KMS-11 (cell line): ENCODE measurements around the gene C2orf68.

Experiments used
- H2AFZ ChIP-seq: fragments of 200-600 bp; sonication (generic); 2 replicates; pipeline ENCODE4 v1.6.1; 2016; ENCODE audit warnings: antibody characterized with exemption, mixed run types, low read depth
- H3K27ac ChIP-seq: fragments of 200-600 bp; sonication (generic); 2 replicates; pipeline ENCODE4 v1.6.1; 2016; ENCODE audit warnings: mild to moderate bottlenecking, mixed run types
- H3K27me3 ChIP-seq: fragments of 200-600 bp; sonication (generic); 2 replicates; pipeline ENCODE4 v1.6.1; 2017; ENCODE audit warnings: mild to moderate bottlenecking, low read depth, mixed run types, moderate library complexity; ENCODE audit not compliant: insufficient read depth
- H3K36me3 ChIP-seq: fragments of 200-600 bp; sonication (generic); 2 replicates; pipeline ENCODE4 v1.6.1; 2017; ENCODE audit warnings: mild to moderate bottlenecking, mixed run types; ENCODE audit not compliant: insufficient read depth
- H3K4me1 ChIP-seq: fragments of 200-600 bp; sonication (generic); 2 replicates; pipeline ENCODE4 v1.6.1; 2016; ENCODE audit warnings: mild to moderate bottlenecking, low read depth, mixed run types; ENCODE audit not compliant: poor library complexity, severe bottlenecking
- H3K4me2 ChIP-seq: fragments of 200-600 bp; sonication (generic); 2 replicates; pipeline ENCODE4 v1.7.0; 2016; ENCODE audit warnings: mild to moderate bottlenecking, mixed run types
- H3K4me3 ChIP-seq: fragments of 200-600 bp; sonication (generic); IDR thresholded peaks from 2 replicates; pipeline ENCODE4 v1.6.1; 2017; ENCODE audit warnings: low read depth, low read length, mixed read lengths; ENCODE audit not compliant: insufficient read depth
- H3K79me2 ChIP-seq: fragments of 200-600 bp; sonication (generic); 2 replicates; pipeline ENCODE4 v1.6.1; 2016; ENCODE audit warnings: low read depth, mixed run types; ENCODE audit not compliant: insufficient read depth
- H3K9ac ChIP-seq: fragments of 200-600 bp; sonication (generic); 2 replicates; pipeline ENCODE4 v1.6.1; 2016; ENCODE audit warnings: mild to moderate bottlenecking, mixed run types
- H4K20me1 ChIP-seq: fragments of 200-600 bp; sonication (generic); 2 replicates; pipeline ENCODE4 v1.6.1; 2016; ENCODE audit warnings: mild to moderate bottlenecking, mixed run types; ENCODE audit not compliant: insufficient read depth
- CTCF ChIP-seq: fragments of 200-600 bp; sonication (generic); conservative IDR thresholded peaks from 2 replicates; pipeline ENCODE4 v1.6.1; 2017; ENCODE audit warnings: low read depth, mild to moderate bottlenecking, antibody characterized with exemption, low read length, moderate library complexity, mixed read lengths

The C2orf68 gene

GRCh38 chr2:85584354-85584856, 27.5 kb downstream of the C2orf68 start, which contains the start of gene VAMP5:
TSS of gene VAMP5 (plus strand) at chr2:85584431. CDS start at chr2:85584491, 60 bp downstream.
- no peak within 1 kb of the TSS for H3K4me2 ChIP-seq
- no peak within 1 kb of the TSS for H3K4me3 ChIP-seq
- no peaks in the 10 kb centered on the region for H4K20me1 ChIP-seq
- H3K27me3 ChIP-seq, result peaks cover 6% of the 10 kb centered on the region; the same call in 1 of the 2 replicates
- no peak within 1 kb of the TSS for H3K27ac ChIP-seq
- no peak within 1 kb of the TSS for H3K9ac ChIP-seq
- H3K4me1 ChIP-seq, result no peaks in the 10 kb centered on the region
- no peak within 1 kb of the TSS for H2AFZ ChIP-seq
- no peak for TF ChIP-seq CTCF
- no peaks in the 10 kb centered on the region for H3K36me3 ChIP-seq
- H3K79me2 ChIP-seq, result no peaks in the 10 kb centered on the region

GRCh38 chr2:85583667-85584353, 28.1 kb downstream of the C2orf68 start:
- Histone ChIP-seq H3K4me1 (no peaks in the 10 kb centered on the region), H2AFZ (no peak overlapping the region), H4K20me1 (no peaks in the 10 kb centered on the region), H3K36me3 (no peaks in the 10 kb centered on the region), H3K4me2 (no peak overlapping the region), H3K9ac (no peak overlapping the region), H3K79me2 (no peaks in the 10 kb centered on the region), H3K27ac (no peak overlapping the region), H3K27me3 (peaks cover 10% of the 10 kb centered on the region; the same call in 1 of the 2 replicates), H3K4me3 (no peak overlapping the region)
- TF ChIP-seq CTCF, result no peak

- H3K4me2 ChIP-seq, result no peak overlapping the region
- H3K36me3 ChIP-seq, result no peaks in the 10 kb centered on the region
- no peaks in the 10 kb centered on the region for H3K79me2 ChIP-seq
- no peak overlapping the region for H3K27ac ChIP-seq
- H3K4me3 ChIP-seq, result no peak overlapping the region
- H3K4me1 ChIP-seq, result no peaks in the 10 kb centered on the region
- no peak for TF ChIP-seq CTCF
- H4K20me1 ChIP-seq, result no peaks in the 10 kb centered on the region
- H3K9ac ChIP-seq, result no peak overlapping the region
- no peak overlapping the region for H2AFZ ChIP-seq
- peaks cover 11% of the 10 kb centered on the region; the same call in 1 of the 2 replicates for H3K27me3 ChIP-seq
Observed at GRCh38 chr2:85582492-85582891, 29.4 kb downstream of the C2orf68 start.

- H3K4me2 ChIP-seq, result no peak overlapping the region
- no peaks in the 10 kb centered on the region for H4K20me1 ChIP-seq
- H3K4me3 ChIP-seq, result no peak overlapping the region
- no peak overlapping the region for H2AFZ ChIP-seq
- H3K9ac ChIP-seq, result no peak overlapping the region
- H3K36me3 ChIP-seq, result no peaks in the 10 kb centered on the region
- no peaks in the 10 kb centered on the region for H3K79me2 ChIP-seq
- H3K27ac ChIP-seq, result no peak overlapping the region
- TF ChIP-seq CTCF, result no peak
- H3K4me1 ChIP-seq, result no peaks in the 10 kb centered on the region
- H3K27me3 ChIP-seq, result peaks cover 11% of the 10 kb centered on the region; the same call in 1 of the 2 replicates
Observed at GRCh38 chr2:85580206-85580605, 31.7 kb downstream of the C2orf68 start.
